HepG2 (cell line): ENCODE data around the gene AGXT. TPM values are rescaled to one million over a fixed set of nuclear protein-coding genes. Genes with fewer than 3 reads are reported as not detected.

ENCODE experiments used
- ATAC-seq: fragments of 200-7000 bp; cut with Tn5 transposase; 3 replicates; pipeline ENCODE4 v1.9.1; 2020; ENCODE audit warnings: mild to moderate bottlenecking, moderate library complexity
- BruUV-seq: library from RNA; stranded (reverse); fragments of 400-500 nt; replicated peaks from 2 replicates; lab custom pipeline; 2021; lab: Mats Ljungman, UMichigan
- CTCF ChIA-PET: fragments of 300-600 bp; formaldehyde crosslinking; extraction: SDS; loops from one replicate; lab custom pipeline; 2021; ENCODE audit warnings: low total read pairs, inconsistent platforms, low intra/inter-chr PET ratio; lab: Yijun Ruan, JAX
- POLR2A ChIA-PET: fragments of 350-600 bp; sonication (Branson Sonifier 250); formaldehyde crosslinking; loops from one replicate; lab custom pipeline; 2020; ENCODE audit warnings: antibody characterized with exemption, inconsistent platforms; lab: Yijun Ruan, JAX
- DNase-seq: peaks from one replicate; pipeline ENCODE4 v3.0.0-alpha.2; 2015; ENCODE audit warnings: low spot score
- FAIRE-seq: peaks from 3 replicates; lab custom pipeline; 2011; peaks lifted over from hg19 to GRCh38; lab: Jason Lieb, UNC
- H2AFZ ChIP-seq: one replicate; pipeline ENCODE4 v1.6.1; 2011; ENCODE audit warnings: low read length, inconsistent platforms
- H3K27ac ChIP-seq: fragments of 300-600 bp; 3 replicates; pipeline ENCODE4 v1.8.0; 2011; ENCODE audit warnings: mixed run types, mild to moderate bottlenecking, mixed read lengths, low read length, inconsistent platforms; ENCODE audit not compliant: insufficient read depth; ENCODE audit errors: extremely low read length
- H3K27me3 ChIP-seq, 2 experiments: fragments of 200-600 bp in 1 of 2; 2 replicates in 1 of 2; 3 replicates in 1 of 2; pipeline versions ENCODE4 v1.6.0 to v1.8.0; 2011; ENCODE audit warnings: low read length in 2 of 2, mild to moderate bottlenecking in 2 of 2, moderate library complexity in 2 of 2, inconsistent platforms in 1 of 2; ENCODE audit not compliant: insufficient read depth in 2 of 2, control insufficient read depth in 1 of 2
- H3K36me3 ChIP-seq, 2 experiments: fragments of 200-600 bp in 1 of 2; replicated peaks in 1 of 2; 2 replicates in 1 of 2; 3 replicates in 1 of 2; pipeline versions ENCODE4 v1.5.1 to v1.8.0; 2011; ENCODE audit warnings: low read length in 2 of 2, inconsistent platforms in 1 of 2; ENCODE audit not compliant: insufficient read depth in 2 of 2, control insufficient read depth in 1 of 2
- H3K4me1 ChIP-seq: 2 replicates; pipeline ENCODE4 v1.5.1; 2012; ENCODE audit warnings: low read length, inconsistent platforms; ENCODE audit not compliant: insufficient read depth
- H3K4me2 ChIP-seq: 2 replicates; pipeline ENCODE4 v1.6.0; 2011; ENCODE audit warnings: low read depth, low read length, inconsistent platforms
- H3K4me3 ChIP-seq, 3 experiments: fragments of 200-600 bp in 1 of 3; sonication (generic), shearing (Covaris generic) in 1 of 3; replicated peaks in 1 of 3; 2 replicates each; pipeline ENCODE4 v1.5.1; 2011 to 2016; ENCODE audit warnings: low read length in 3 of 3, inconsistent platforms in 2 of 3, low read depth in 2 of 3, mild to moderate bottlenecking in 2 of 3, control low read depth in 1 of 3, mixed read lengths in 1 of 3; ENCODE audit not compliant: insufficient read depth in 1 of 3
- H3K79me2 ChIP-seq: one replicate; pipeline ENCODE4 v1.6.1; 2011; ENCODE audit warnings: low read length, inconsistent platforms; ENCODE audit not compliant: insufficient read depth
- H3K9ac ChIP-seq: 2 replicates; pipeline ENCODE4 v1.6.0; 2011; ENCODE audit warnings: mild to moderate bottlenecking, low read depth, low read length, inconsistent platforms; ENCODE audit not compliant: insufficient read depth
- H3K9me3 ChIP-seq: 2 replicates; pipeline ENCODE4 v1.5.1; 2012; ENCODE audit warnings: mild to moderate bottlenecking, low read length
- H4K20me1 ChIP-seq: 2 replicates; pipeline ENCODE4 v1.6.0; 2011; ENCODE audit warnings: inconsistent platforms, mild to moderate bottlenecking, low read length, moderate library complexity; ENCODE audit not compliant: insufficient read depth
- ATF3 ChIP-seq: sonication (generic); formaldehyde crosslinking; IDR thresholded peaks from 2 replicates; pipeline ENCODE4 v1.4.0; 2020; ENCODE audit warnings: missing genetic modification reagents
- CBX1 ChIP-seq: IDR thresholded peaks from one replicate; pipeline ENCODE4 v1.6.1; 2016; ENCODE audit warnings: antibody characterized with exemption, low read depth
- HIC2 ChIP-seq: sonication (generic); formaldehyde crosslinking; IDR thresholded peaks from 2 replicates; pipeline ENCODE4 v1.9.0; 2022; ENCODE audit warnings: low read depth, missing genetic modification reagents
- HNF4A ChIP-seq: sonication (generic); formaldehyde crosslinking; IDR thresholded peaks from 2 replicates; pipeline ENCODE4 v1.4.0; 2020; ENCODE audit warnings: missing genetic modification reagents
- HNF4G ChIP-seq, 2 experiments: sonication (generic) in 1 of 2; formaldehyde crosslinking in 1 of 2; IDR thresholded peaks; 2 replicates each; pipeline versions ENCODE4 v1.4.0 to v1.6.1; 2011 to 2020; ENCODE audit warnings: borderline replicate concordance in 2 of 2, low read depth in 2 of 2, mild to moderate bottlenecking in 2 of 2, low read length in 1 of 2, missing genetic modification reagents in 1 of 2, moderate library complexity in 1 of 2
- MBNL3 ChIP-seq: fragments of 250-450 bp; sonication (Bioruptor Pico); conservative IDR thresholded peaks from 2 replicates; pipeline ENCODE4 v1.8.0; 2022; ENCODE audit warnings: mild to moderate bottlenecking, inconsistent platforms
- MTF2 ChIP-seq: sonication (generic); formaldehyde crosslinking; IDR thresholded peaks from 2 replicates; pipeline ENCODE4 v1.5.0; 2020; ENCODE audit warnings: missing genetic modification reagents, borderline replicate concordance
- NBN ChIP-seq: fragments of 450-650 bp; conservative IDR thresholded peaks from 2 replicates; pipeline ENCODE4 v1.6.1; 2017
- NRL ChIP-seq: sonication (generic); formaldehyde crosslinking; IDR thresholded peaks from 2 replicates; pipeline ENCODE4 v1.5.0; 2020; ENCODE audit warnings: missing genetic modification reagents, mild to moderate bottlenecking, moderate library complexity, borderline replicate concordance
- SP4 ChIP-seq: sonication (generic); formaldehyde crosslinking; IDR thresholded peaks from 2 replicates; pipeline ENCODE4 v1.8.1; 2023; ENCODE audit warnings: mild to moderate bottlenecking, missing genetic modification reagents
- XRCC5 ChIP-seq: fragments of 200-400 bp; formaldehyde crosslinking; optimal IDR thresholded peaks from 2 replicates; pipeline ENCODE3; 2017; ENCODE audit warnings: mild to moderate bottlenecking, low read length
- ZBTB38 ChIP-seq: sonication (generic); formaldehyde crosslinking; IDR thresholded peaks from 2 replicates; pipeline ENCODE4 v1.5.1; 2020; ENCODE audit warnings: mild to moderate bottlenecking, missing genetic modification reagents
- ZNF10 ChIP-seq: sonication (generic); formaldehyde crosslinking; IDR thresholded peaks from 2 replicates; pipeline ENCODE4 v1.4.0; 2020; ENCODE audit warnings: mild to moderate bottlenecking, low read depth, missing genetic modification reagents, borderline replicate concordance
- ZNF17 ChIP-seq: sonication (generic); formaldehyde crosslinking; IDR thresholded peaks from 2 replicates; pipeline ENCODE4 v1.5.0; 2020; ENCODE audit warnings: mild to moderate bottlenecking, missing genetic modification reagents
- ZNF224 ChIP-seq: sonication (generic); formaldehyde crosslinking; IDR thresholded peaks from 2 replicates; pipeline ENCODE4 v1.5.0; 2020; ENCODE audit warnings: mild to moderate bottlenecking, missing genetic modification reagents
- ZNF263 ChIP-seq: sonication (generic); formaldehyde crosslinking; IDR thresholded peaks from 2 replicates; pipeline ENCODE4 v1.4.0; 2020; ENCODE audit warnings: missing genetic modification reagents
- ZNF329 ChIP-seq: sonication (generic); formaldehyde crosslinking; IDR thresholded peaks from 2 replicates; pipeline ENCODE4 v1.9.0; 2021; ENCODE audit warnings: low read depth, mild to moderate bottlenecking, missing genetic modification reagents
- ZNF367 ChIP-seq: sonication (generic); formaldehyde crosslinking; IDR thresholded peaks from 2 replicates; pipeline ENCODE4 v1.4.0; 2020; ENCODE audit warnings: missing genetic modification reagents, borderline replicate concordance
- ZNF446 ChIP-seq: sonication (generic); formaldehyde crosslinking; IDR thresholded peaks from 2 replicates; pipeline ENCODE4 v1.5.0; 2020; ENCODE audit warnings: mild to moderate bottlenecking, missing genetic modification reagents
- ZNF501 ChIP-seq: sonication (generic); formaldehyde crosslinking; IDR thresholded peaks from 2 replicates; pipeline ENCODE4 v1.5.1; 2020; ENCODE audit warnings: mild to moderate bottlenecking, moderate library complexity, missing genetic modification reagents
- ZNF550 ChIP-seq: sonication (generic); formaldehyde crosslinking; IDR thresholded peaks from 2 replicates; pipeline ENCODE4 v1.4.0; 2020; ENCODE audit warnings: mild to moderate bottlenecking, missing genetic modification reagents, borderline replicate concordance
- WGBS: methylation state at CpG from one replicate; pipeline ENCODE4 v1.1.6; 2017; ENCODE audit warnings: low lambda C conversion rate; 5-methylcytosine and 5-hydroxymethylcytosine counted together
- in situ Hi-C: cut with HindIII; loops from 2 replicates; pipeline ENCODE4 v1.10.0; 2017; ENCODE audit warnings: low pct_unique_long_range_greater_than_20kb; ENCODE audit not compliant: extremely low pct_ligation_motif_present
- intact Hi-C: fragments of 100-400 bp; cut with micrococcal nuclease; formaldehyde crosslinking; loops from one replicate; pipeline ENCODE4 v1.10.0; 2022; ENCODE audit not compliant: unreplicated experiment
- polyA plus RNA-seq, 8 experiments: library from polyadenylated mRNA; depleted of rRNA in 3 of 8; stranded (reverse) in 7 of 8; unstranded in 1 of 8; fragments of >200 nt; fragmentation: Illumina TruSeq in 4 of 8; extraction: Trizol in 4 of 8; gene quantifications; 2 replicates each; pipeline versions ENCODE4 v1.2.1 to v1.2.3, GENCODE V29; 2011 to 2016; ENCODE audit warnings: low read depth in 4 of 8, missing spikeins in 1 of 8, mixed read lengths in 1 of 8; ENCODE audit not compliant: insufficient read depth in 1 of 8
- total RNA-seq, 5 experiments: library from RNA; depleted of rRNA; stranded (reverse); fragments of >200 nt; fragmentation: Illumina TruSeq; extraction: Trizol; gene quantifications; 2 replicates each; pipeline ENCODE4 v1.2.3, GENCODE V29; 2016; ENCODE audit warnings: low read depth in 1 of 5

AGXT gene
- total and polyA plus RNA-seq, 2 of the 13 experiments (the other 11 are each of a cell fraction or from before 2014, with no cell fraction given): 41.9 to 96.1 TPM

- TF ChIP-seq HIC2 (CRISPR knock-in tag) (no peak; the same call in 1 of the 2 replicates), ZNF501 (CRISPR knock-in tag) (peak; percentile 14; the same call in 1 of the 2 replicates), CBX1 (no peak), NBN (no peak), ZNF263 (CRISPR knock-in tag) (peak; percentile 56; the same call in 1 of the 2 replicates), HNF4G (IDR thresholded peaks at IDR 0.05; ENCODE audit: borderline replicate concordance, low read depth, low read length) (0 out of 2 replicates have a peak, but pooled peaks have one; percentile 20), HNF4G (CRISPR knock-in tag; IDR thresholded peaks at IDR 0.05; ENCODE audit: borderline replicate concordance, low read depth) (no peak), MBNL3 (CRISPR knock-in tag) (no peak), ZNF367 (CRISPR knock-in tag) (no peak), XRCC5 (no peak)
- TF ChIP-seq, all 625 proteins: peak for 44
Observed at GRCh38 chr2:240875228-240876034, 6.8 kb downstream of the AGXT start (continued).

GRCh38 chr2:240876035-240876474 is 7.4 kb downstream of the AGXT start:
- 70% methylated on average over 7 of the region's 7 CpGs for WGBS
- peak; percentile 0; the same call in 2 of the 3 replicates for ATAC-seq
- CTCF ChIA-PET: no interaction called here
- H3K79me2 ChIP-seq: no peaks in the 10 kb centered on the region
- H3K9me3 ChIP-seq: no peaks in the 10 kb centered on the region
- 0 out of 2 replicates have a peak overlapping the region, but pooled peaks have one; percentile 66 for H3K4me2 ChIP-seq
- no TSS peak for BruUV-seq
- H3K9ac ChIP-seq: peak overlapping the region; percentile 74
- DNase-seq: no peak
- H3K4me1 ChIP-seq: peaks cover 73% of the 10 kb centered on the region
- H2AFZ ChIP-seq: no peak overlapping the region
- intact Hi-C loops (no loop called here), in situ Hi-C loops (no loop called here)
- H4K20me1 ChIP-seq: no peaks in the 10 kb centered on the region
- H3K27ac ChIP-seq: peak overlapping the region; percentile 88
- POLR2A ChIA-PET: interaction anchor here (0.7 to 7.1 kb wide), 13 partner anchors 8 to 811 kb away, joined by 3 to 71 read pairs (median 6); partner anchors contain the start of genes AGXT, DTYMK and MAB21L4
- no peaks in the 10 kb centered on the region for H3K27me3 ChIP-seq
- no peak overlapping the region; a peak in 1 of 6 replicates for H3K4me3 ChIP-seq
- no peaks in the 10 kb centered on the region; a peak in 1 of 5 replicates for H3K36me3 ChIP-seq
- no peak for FAIRE-seq
- TF ChIP-seq ZNF446 (CRISPR knock-in tag) (0 out of 2 replicates have a peak, but pooled peaks have one; percentile 6), HNF4A (CRISPR knock-in tag) (no peak), ZNF10 (CRISPR knock-in tag) (0 out of 2 replicates have a peak, but pooled peaks have one; percentile 28), ZNF550 (0 out of 2 replicates have a peak, but pooled peaks have one; percentile 15), ZNF224 (CRISPR knock-in tag) (0 out of 2 replicates have a peak, but pooled peaks have one; percentile 54), NRL (CRISPR knock-in tag) (no peak; the same call in 1 of the 2 replicates), SP4 (CRISPR knock-in tag) (peak; percentile 53; the same call in 1 of the 2 replicates), ZNF17 (CRISPR knock-in tag) (no peak), ZNF329 (CRISPR knock-in tag) (0 out of 2 replicates have a peak, but pooled peaks have one; percentile 82), ZBTB38 (0 out of 2 replicates have a peak, but pooled peaks have one; percentile 5), ATF3 (CRISPR knock-in tag) (peak; percentile 17; the same call in 1 of the 2 replicates), MTF2 (CRISPR knock-in tag) (peak; percentile 43; the same call in 1 of the 2 replicates)
